ENCODE data around the gene STPG2.

- TF ChIP-seq, protein P1, sequence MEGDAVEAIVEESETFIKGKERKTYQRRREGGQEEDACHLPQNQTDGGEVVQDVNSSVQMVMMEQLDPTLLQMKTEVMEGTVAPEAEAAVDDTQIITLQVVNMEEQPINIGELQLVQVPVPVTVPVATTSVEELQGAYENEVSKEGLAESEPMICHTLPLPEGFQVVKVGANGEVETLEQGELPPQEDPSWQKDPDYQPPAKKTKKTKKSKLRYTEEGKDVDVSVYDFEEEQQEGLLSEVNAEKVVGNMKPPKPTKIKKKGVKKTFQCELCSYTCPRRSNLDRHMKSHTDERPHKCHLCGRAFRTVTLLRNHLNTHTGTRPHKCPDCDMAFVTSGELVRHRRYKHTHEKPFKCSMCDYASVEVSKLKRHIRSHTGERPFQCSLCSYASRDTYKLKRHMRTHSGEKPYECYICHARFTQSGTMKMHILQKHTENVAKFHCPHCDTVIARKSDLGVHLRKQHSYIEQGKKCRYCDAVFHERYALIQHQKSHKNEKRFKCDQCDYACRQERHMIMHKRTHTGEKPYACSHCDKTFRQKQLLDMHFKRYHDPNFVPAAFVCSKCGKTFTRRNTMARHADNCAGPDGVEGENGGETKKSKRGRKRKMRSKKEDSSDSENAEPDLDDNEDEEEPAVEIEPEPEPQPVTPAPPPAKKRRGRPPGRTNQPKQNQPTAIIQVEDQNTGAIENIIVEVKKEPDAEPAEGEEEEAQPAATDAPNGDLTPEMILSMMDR (IDR thresholded peaks at IDR 0.05; ENCODE audit: low read length), result no peak
- no peak for TF ChIP-seq EZH2 (IDR thresholded peaks at IDR 0.05; ENCODE audit: borderline replicate concordance, low read length)
Measured at GRCh38 chr4:97624204-97624603, 519.1 kb downstream of the STPG2 start.
